T-helper 1 cell treated with Interleukin-12 subunit alpha and Interleukin-12 subunit beta and Interleukin-4 antibody, amounts not matched to agents 30 μg/mL and 1 μg/mL, for 36 hours (primary cell): ENCODE measurements around the gene PDGFA.

Experiments used
- H3K27ac Mint-ChIP-seq: one replicate; pipeline ENCODE4 v1.8.0; 2021; ENCODE audit warnings: mild to moderate bottlenecking, mixed read lengths
- H3K27me3 Mint-ChIP-seq: one replicate; pipeline ENCODE4 v1.8.0; 2021; ENCODE audit warnings: low read depth, mixed read lengths
- H3K36me3 Mint-ChIP-seq: one replicate; pipeline ENCODE4 v1.8.0; 2021; ENCODE audit warnings: low read depth, mixed read lengths
- H3K4me1 Mint-ChIP-seq: one replicate; pipeline ENCODE4 v1.8.0; 2021; ENCODE audit warnings: low read depth, mixed read lengths
- H3K4me3 Mint-ChIP-seq: one replicate; pipeline ENCODE4 v1.8.0; 2021; ENCODE audit warnings: mild to moderate bottlenecking, moderate library complexity, mixed read lengths
- H3K9me3 Mint-ChIP-seq: one replicate; pipeline ENCODE4 v1.8.0; 2021; ENCODE audit warnings: mixed read lengths

Gene PDGFA

DNA sequence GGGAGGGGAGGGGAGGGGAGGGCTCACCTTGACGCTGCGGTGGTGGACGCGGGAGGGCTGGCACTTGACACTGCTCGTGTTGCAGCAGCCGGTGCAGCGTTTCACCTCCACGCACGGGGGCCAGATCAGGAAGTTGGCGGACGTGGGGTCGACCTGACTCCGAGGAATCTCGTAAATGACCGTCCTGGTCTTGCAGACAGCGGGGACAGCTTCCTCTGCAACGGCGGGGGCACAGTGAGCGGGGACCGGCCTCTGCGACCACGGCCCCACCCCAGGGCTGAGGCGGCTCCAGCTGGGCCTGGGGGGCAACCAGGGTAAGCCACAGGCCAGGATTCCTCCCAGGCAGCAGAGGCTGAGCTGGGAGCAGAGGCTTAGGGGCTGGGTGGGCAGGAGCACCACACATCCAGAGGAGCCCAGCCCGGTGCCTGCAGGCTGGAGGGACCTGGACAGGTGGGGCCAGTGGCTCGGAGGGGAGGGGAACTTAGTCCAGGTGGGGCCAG lies 8.8 kb downstream of the PDGFA start:
- Mint-ChIP-seq H3K4me1 (no peaks in the 10 kb centered on the region), H3K27me3 (peaks cover 9% of the 10 kb centered on the region), H3K4me3 (no peak overlapping the region), H3K36me3 (no peaks in the 10 kb centered on the region), H3K9me3 (no peaks in the 10 kb centered on the region), H3K27ac (no peak overlapping the region)

DNA sequence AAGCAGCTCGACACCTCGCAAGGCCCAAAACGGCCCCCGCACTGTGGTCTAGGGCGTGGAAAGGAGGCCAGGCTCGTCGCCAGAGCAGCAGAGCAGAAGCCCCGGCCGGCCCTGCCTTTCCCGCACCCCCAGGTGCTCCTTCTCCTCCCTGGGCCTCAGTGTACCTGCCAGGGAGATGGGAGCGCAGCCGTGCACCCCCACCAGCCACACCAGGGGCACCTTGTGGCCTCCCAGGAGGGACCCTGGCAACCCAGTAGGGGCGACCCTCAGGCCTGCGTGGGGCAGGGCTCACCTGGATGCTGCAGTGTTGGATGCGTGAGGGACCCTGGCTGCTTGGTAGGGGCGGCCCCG lies 9.5 kb downstream of the PDGFA start:
- Mint-ChIP-seq H3K4me3 (no peak overlapping the region), H3K36me3 (no peaks in the 10 kb centered on the region), H3K27me3 (peaks cover 1% of the 10 kb centered on the region), H3K9me3 (no peaks in the 10 kb centered on the region), H3K27ac (no peak overlapping the region), H3K4me1 (no peaks in the 10 kb centered on the region)

DNA sequence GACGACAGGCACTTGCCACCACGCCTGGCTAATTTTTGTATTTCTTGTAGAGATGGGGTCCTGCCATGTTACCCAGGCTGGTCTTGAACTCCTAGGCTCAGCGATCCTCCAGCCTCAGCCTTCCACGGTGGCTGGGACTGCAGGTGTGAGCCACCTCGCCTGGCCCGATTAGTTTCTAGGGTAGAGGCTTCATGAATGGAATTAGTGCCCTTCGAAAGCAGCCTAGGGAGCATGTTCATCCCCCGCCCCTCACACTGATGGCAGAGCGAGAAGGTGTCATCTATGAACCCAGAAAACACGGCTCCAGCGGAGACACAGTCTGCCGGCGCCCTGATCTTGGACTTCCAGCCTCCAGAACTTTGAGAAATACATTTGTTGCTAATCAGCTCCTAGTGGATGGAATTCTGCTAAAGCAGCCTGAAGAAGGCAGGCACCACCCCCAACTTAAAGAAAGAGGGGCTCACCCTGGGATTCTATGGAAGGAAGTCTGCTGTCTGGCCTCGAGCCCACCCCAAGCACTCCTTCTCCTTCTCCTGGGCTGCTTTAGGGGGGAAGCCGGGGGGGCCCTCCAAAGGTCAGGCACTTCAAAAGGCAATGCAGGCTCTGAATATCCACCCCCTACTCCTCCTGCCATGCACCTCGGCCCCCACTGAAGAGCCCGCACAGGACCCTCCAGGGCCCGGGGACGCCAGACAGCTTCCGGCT lies 10.1 kb downstream of the PDGFA start:
- Mint-ChIP-seq H3K27ac (no peak overlapping the region), H3K4me1 (no peaks in the 10 kb centered on the region), H3K27me3 (no peaks in the 10 kb centered on the region), H3K4me3 (no peak overlapping the region), H3K36me3 (no peaks in the 10 kb centered on the region), H3K9me3 (no peaks in the 10 kb centered on the region)

DNA sequence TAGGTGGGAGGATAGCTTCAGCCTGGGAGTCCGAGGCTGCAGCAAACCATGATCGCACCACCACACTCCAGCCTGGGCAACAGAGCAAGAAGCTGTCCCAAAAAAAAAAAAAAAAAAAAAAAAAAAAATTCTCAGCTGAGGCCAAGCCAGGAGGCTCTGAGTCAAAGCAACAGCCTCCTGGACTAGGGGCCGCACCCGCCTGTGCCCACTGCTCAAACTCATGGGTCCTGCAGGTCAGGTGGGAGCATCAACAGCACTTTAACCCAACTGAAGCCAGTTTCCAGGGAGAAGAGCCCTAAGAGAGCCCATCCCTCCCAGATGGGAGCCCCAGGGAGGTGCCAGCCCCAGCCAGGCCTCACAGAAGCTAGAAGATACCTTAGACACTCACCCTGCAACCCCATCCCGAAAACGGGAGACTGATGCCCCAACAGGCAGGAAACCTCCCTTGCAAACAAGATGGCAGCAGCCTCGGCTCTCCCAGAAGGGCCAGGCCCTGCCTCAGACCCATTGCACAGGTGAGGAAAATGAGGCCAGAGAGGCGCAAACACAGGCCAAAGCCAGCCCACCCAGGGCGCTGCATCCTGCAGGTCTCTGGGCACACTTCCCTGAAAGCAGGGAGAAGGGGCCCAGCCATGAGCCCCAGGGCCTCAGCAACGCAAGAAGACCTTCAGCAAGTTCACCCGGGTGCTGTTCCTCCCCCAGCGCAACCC lies 11.0 kb downstream of the PDGFA start:
- Mint-ChIP-seq H3K36me3 (no peaks in the 10 kb centered on the region), H3K4me1 (no peaks in the 10 kb centered on the region), H3K27ac (no peak overlapping the region), H3K9me3 (no peaks in the 10 kb centered on the region), H3K27me3 (no peaks in the 10 kb centered on the region), H3K4me3 (no peak overlapping the region)

DNA sequence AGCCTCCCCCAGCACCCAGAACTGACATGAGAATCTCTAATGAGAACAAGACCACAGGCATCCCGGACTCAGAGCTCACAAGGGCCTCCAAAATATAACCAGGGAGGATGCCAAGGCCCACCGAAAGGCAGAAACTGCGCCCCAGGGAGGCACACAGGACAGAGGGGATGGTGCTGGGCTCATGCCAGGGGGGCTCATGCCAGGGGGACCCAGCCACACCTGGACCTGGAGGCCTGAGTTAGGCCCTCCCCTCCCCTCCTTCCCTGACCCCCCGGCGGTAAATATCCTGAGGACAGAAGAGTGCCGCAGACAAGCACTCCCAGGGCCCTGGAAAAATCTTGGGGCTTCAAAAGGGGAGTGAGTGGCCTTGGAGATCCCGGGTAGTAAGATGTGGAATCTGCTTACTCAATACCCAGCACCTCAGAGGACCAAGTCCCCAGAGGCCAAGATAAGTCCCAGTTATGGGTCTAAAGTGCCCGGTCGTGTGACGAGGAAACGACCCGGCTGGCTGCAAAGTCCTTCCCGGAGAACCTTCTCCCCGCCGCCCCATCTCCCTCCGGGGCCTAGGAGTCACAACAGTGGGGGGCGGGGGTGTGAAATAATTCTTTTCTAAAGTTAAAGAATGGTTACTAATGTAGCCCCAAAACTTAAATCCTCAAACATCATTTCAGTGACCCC lies 11.9 kb downstream of the PDGFA start:
- Mint-ChIP-seq H3K4me3 (no peak overlapping the region), H3K27me3 (no peaks in the 10 kb centered on the region), H3K36me3 (no peaks in the 10 kb centered on the region), H3K4me1 (no peaks in the 10 kb centered on the region), H3K9me3 (no peaks in the 10 kb centered on the region), H3K27ac (no peak overlapping the region)

DNA sequence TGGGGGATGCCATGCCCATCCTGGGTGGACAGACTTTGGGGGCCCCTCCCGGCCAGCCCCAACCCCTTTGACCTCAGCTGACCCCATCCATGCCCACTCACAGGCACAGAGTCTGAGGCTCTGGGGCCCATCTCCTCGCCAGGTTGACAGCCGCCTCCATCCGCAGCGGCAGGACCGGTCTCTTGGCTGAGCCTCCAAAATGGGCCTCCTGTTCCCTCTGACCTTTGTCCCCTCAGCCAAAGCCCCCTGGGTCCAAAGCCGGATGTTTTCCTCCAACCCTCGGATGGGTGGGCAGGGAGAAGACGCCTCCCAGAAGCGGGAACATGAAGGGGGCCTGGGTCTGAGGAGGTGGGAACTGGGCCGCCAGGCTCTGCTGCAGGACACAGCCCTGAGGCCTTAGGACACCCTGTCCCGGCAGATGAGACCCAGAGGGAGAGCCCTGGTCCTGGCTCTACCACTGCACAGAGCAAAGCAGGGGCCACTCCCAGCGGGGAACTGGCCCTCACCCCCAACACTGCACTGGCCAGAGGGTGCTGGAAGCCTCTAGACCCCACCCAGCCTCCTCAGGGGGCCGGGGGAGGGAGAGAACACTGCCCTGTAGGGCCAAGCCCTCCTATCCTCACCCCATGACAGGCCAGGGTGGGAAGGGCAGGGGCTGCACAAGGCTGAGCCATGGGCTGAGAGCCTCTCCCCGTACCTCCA lies 12.6 kb downstream of the PDGFA start:
- Mint-ChIP-seq H3K27me3 (no peaks in the 10 kb centered on the region), H3K36me3 (no peaks in the 10 kb centered on the region), H3K9me3 (no peaks in the 10 kb centered on the region)

DNA sequence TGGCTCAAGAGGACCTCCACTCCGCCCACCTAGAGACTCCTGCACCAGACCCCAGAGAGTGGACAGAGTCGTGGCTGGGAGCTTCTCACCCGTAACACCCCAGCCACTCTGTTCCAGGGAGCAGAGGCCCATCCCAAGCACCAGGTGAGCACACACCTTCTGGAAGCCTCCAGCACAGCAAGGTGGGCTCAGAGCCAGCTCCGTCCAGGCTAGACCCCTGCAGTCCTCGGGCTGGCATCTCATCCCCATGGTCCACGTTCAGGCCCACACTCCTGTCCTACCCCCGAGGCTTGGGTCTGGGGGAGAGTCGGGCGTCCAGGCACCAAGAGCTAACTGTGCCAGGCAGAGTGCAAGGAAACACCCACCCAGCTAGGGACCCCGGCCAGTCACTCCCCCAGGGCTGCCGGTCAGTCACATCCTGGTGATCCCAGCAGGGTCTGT lies 13.2 kb downstream of the PDGFA start:
- Mint-ChIP-seq H3K4me3 (no peak overlapping the region), H3K36me3 (no peaks in the 10 kb centered on the region), H3K9me3 (no peaks in the 10 kb centered on the region), H3K27me3 (no peaks in the 10 kb centered on the region), H3K4me1 (no peaks in the 10 kb centered on the region), H3K27ac (no peak overlapping the region)

More for the DNA sequence above, 12.6 kb downstream of the PDGFA start:
- Mint-ChIP-seq H3K4me3 (no peak overlapping the region), H3K27ac (no peak overlapping the region), H3K4me1 (no peaks in the 10 kb centered on the region)

DNA sequence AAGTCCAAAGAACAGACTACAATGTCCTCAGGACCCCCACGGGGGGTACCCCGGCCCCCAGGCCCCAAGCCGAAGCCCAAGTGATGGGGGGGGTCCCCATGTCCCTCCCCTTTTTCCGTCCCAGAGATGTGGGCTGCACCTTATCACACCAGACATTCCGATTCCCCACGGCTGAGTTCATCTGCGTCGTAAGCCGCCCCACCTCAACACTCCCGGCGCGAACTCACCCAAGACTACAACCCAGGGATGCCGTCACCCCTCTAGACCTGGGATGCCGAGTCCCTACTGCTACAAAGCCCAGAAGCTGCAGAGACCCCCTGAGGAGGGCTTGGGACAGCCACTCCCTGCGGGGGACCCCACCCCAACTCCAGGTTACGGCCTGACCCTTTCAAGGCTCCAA lies 14.5 kb downstream of the PDGFA start:
- Mint-ChIP-seq H3K4me3 (no peak overlapping the region), H3K36me3 (no peaks in the 10 kb centered on the region), H3K9me3 (no peaks in the 10 kb centered on the region), H3K27me3 (no peaks in the 10 kb centered on the region), H3K27ac (no peak overlapping the region), H3K4me1 (no peaks in the 10 kb centered on the region)

DNA sequence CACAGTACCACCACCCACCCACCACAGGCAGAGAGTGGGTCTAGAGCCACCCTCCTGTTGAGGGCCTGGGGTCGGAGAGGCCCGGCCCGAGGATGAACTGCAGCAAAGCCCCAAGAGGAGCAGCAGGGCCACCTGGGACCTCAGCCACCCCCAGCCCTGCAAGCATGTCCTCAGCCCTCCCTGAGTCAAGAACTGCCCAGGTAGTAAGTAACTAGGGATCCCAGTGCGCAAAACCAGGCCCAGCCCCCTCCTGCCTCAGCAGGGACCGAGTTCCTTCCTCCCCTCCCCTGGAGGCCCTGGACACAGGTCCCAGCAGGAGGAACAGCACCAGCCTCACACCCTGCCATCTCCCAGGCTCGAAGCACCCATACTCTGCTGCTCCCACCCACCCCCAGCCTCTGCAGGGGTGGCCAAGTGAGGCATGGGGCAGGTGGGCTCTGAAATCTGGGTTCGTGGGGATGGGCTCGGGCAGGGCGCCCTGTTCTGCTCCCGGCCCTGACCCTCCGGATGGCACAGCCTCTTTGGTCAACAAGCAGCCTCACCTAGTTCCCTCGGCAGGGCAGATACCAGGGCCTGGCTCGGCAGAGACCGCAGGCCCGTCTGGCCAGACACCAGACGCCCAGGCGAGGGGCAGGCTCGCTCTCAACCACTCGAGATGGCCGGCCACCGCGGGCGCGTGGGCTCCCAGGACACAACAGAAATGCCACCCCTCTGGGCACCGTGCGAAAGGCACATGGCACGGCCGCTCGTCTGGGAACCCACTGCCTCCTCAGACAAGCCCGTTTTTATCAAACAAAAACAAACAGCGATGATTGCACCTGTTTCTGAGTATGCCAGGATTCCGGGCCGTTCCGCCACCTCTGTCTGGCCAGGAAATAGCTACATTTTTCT lies 15.2 kb downstream of the PDGFA start:
- H3K4me3 Mint-ChIP-seq: no peak overlapping the region
- H3K27ac Mint-ChIP-seq: no peak overlapping the region
- H3K4me1 Mint-ChIP-seq: no peaks in the 10 kb centered on the region
- no peaks in the 10 kb centered on the region for H3K9me3 Mint-ChIP-seq
- H3K36me3 Mint-ChIP-seq: no peaks in the 10 kb centered on the region
- no peaks in the 10 kb centered on the region for H3K27me3 Mint-ChIP-seq

DNA sequence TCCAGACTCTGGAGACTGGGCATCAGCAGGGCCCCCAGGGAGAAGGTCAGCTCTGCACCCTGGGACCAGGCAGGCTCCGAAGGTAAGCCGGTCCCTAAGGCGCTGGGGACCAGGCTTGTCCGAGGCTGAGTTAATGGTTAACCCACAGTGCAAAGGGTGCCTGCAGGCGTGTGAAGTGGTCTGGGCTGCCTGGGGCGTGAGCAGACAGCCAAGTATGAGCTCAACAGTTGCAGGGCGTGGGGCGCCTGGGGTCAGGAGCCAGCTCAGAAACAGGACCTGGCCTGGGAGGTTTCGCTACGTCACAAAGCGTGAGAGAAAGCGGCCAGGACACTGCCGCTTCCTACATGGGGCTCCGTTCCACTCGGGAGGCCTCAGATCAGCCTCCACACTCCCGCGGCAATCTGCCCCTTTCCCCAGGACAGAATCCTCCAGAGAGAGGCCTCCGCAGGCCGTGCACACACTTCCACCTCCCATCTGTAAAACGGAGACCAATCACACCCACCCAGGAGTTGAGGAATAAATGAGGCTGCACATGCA lies 16.0 kb downstream of the PDGFA start:
- no peaks in the 10 kb centered on the region for H3K4me1 Mint-ChIP-seq
- no peaks in the 10 kb centered on the region for H3K9me3 Mint-ChIP-seq
- H3K27me3 Mint-ChIP-seq: no peaks in the 10 kb centered on the region
- no peaks in the 10 kb centered on the region for H3K36me3 Mint-ChIP-seq
- no peak overlapping the region for H3K4me3 Mint-ChIP-seq
- no peak overlapping the region for H3K27ac Mint-ChIP-seq

DNA sequence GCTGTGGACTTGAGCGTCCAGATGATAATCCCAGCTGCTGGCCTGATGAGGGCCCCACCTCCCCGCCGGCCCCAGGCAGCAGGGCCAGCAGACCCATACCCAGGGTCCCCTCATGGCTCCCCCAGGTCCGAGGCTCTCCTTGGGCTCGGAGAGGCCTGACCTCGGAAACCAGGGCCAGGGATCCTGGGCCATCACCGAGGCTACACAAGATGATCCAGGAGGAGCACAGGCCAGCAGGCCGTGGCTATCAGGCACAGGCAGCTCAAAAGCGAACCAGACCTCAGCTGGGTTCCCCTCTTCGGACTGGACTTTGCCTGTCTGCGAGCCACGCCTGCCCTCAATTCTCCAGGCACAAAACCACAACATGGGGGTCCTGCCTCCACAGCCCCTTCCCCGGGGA lies 17.4 kb downstream of the PDGFA start:
- no peak overlapping the region for H3K27ac Mint-ChIP-seq
- no peaks in the 10 kb centered on the region for H3K9me3 Mint-ChIP-seq
- H3K4me1 Mint-ChIP-seq: no peaks in the 10 kb centered on the region
- no peaks in the 10 kb centered on the region for H3K36me3 Mint-ChIP-seq
- H3K27me3 Mint-ChIP-seq: no peaks in the 10 kb centered on the region
- H3K4me3 Mint-ChIP-seq: no peak overlapping the region

DNA sequence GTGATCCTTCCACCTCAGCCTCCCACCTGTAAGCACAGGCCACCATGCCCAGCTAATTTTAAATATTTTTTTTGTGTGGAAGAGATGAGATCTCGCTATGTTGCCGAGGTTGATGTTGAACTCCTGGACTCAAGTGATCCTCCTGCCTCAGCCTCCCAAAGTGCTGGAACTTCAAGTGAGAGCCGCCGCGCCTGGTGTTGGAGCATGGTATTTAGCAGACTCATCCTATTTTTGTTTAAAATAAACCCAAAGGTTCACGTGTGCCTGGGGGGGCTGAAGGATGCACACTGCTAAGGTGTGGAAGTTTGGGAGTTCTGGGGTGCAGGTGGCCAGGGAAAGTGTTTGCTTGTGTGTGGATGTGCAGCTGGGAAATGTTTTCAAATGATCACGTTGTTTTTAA lies 18.1 kb downstream of the PDGFA start:
- Mint-ChIP-seq H3K27ac (no peak overlapping the region), H3K4me3 (no peak overlapping the region), H3K9me3 (no peaks in the 10 kb centered on the region), H3K36me3 (no peaks in the 10 kb centered on the region), H3K27me3 (no peaks in the 10 kb centered on the region), H3K4me1 (no peaks in the 10 kb centered on the region)

DNA sequence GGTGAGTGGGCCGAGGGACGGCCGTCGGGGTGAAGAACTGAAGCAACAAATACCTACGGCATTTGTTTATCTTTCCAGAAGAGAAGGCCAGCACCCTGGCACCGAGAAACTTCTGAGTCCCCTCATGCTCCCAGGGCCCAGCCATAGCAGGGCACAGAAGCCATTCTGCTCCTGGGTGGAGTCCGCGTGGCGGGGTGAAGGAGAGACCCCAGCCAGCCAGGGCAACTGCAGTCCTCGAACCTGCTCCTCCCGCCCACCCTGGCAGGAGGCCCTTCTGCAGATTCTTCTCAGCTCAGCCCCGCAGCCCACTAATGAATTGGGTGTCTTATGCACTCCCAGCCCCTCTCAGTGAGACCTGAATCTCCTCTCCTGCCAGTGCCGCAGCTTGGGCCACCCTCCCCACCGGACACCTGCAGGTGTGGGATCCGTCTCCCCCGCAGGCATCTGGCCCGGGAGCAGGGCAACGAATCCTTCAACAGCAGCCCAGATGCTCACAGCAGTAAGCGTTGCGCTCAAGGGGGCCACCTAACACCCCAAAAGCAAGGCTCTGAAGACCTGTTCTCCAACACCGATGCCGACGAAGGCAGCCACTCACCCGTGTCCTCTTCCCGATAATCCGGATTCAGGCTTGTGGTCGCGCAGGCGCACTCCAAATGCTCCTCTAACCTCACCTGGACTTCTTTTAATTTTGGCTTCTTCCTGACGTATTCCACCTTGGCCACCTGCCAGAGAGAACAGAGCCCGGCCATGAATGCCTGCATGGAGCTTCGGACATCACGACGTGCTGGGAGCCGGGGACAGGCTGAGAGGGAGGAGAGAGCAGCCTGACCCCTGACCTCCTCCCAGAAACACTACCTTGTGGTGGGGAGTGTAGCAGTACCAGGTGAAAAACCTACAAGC lies 18.9 kb downstream of the PDGFA start:
- Mint-ChIP-seq H3K9me3 (no peaks in the 10 kb centered on the region), H3K4me3 (no peak overlapping the region), H3K36me3 (no peaks in the 10 kb centered on the region), H3K4me1 (no peaks in the 10 kb centered on the region), H3K27ac (no peak overlapping the region), H3K27me3 (no peaks in the 10 kb centered on the region)
